ENCODE measurements around the gene BNC1. TPM values are rescaled to one million over a fixed set of nuclear protein-coding genes. Genes with fewer than 3 reads are reported as not detected.
A peak's percentile ranks its signal among the peaks of the same experiment; 100 is the strongest.

Gene BNC1
- total and polyA plus RNA-seq, 2 donors (not counting 1 experiment from before 2014, with no cell fraction given), result 5.7 to 14.2 TPM

- Histone ChIP-seq H3K36me3 (ENCODE audit: control insufficient read depth, insufficient read depth, low read length) (no peaks in the 10 kb centered on the region), H3K27me3 (ENCODE audit: control insufficient read depth, insufficient read depth, low read length) (no peaks in the 10 kb centered on the region), H3K79me2 (ENCODE audit: control insufficient read depth, insufficient read depth, low read length) (peaks cover 26% of the 10 kb centered on the region), H3K9me3 (ENCODE audit: control insufficient read depth, insufficient read depth, low read depth, low read length) (no peaks in the 10 kb centered on the region), H3K4me3 (replicated peaks in 1 of 4; ENCODE audit: control extremely low read depth in 1 of 4, insufficient read depth in 1 of 4, low read depth in 3 of 4, low read length in 4 of 4) (no peak overlapping the region), H3K27ac (ENCODE audit: insufficient read depth, low read length) (no peak overlapping the region), H4K20me1 (ENCODE audit: control insufficient read depth, extremely low read depth, insufficient read depth, low read length) (no peaks in the 10 kb centered on the region), H3K4me1 (ENCODE audit: control insufficient read depth, extremely low read depth, insufficient read depth, low read length) (no peaks in the 10 kb centered on the region), H3K9ac (ENCODE audit: insufficient read depth, low read length) (no peak overlapping the region), H3K4me2 (ENCODE audit: extremely low read depth, insufficient read depth, low read length) (no peak overlapping the region), H2AFZ (ENCODE audit: low read length) (no peak overlapping the region)
- DNase-seq (ENCODE audit: low read depth in 2 of 2), result no peak
- TF ChIP-seq EZH2 (IDR thresholded peaks at IDR 0.05; ENCODE audit: low read length, missing control alignments) (no peak), CTCF (conservative IDR thresholded peaks at IDR 0.05 in 1 of 2, IDR thresholded peaks at IDR 0.05 in 1 of 2; ENCODE audit: low read depth in 1 of 2, low read length in 2 of 2) (no peak)
These were observed 75.1 kb downstream of the BNC1 start for GRCh38 chr15:83209333-83209732.

GRCh38 chr15:83208367-83208661 is 76.2 kb downstream of the BNC1 start:
- no peaks in the 10 kb centered on the region for H3K9me3 ChIP-seq (ENCODE audit: control insufficient read depth, insufficient read depth, low read depth, low read length)
- peak overlapping the region; percentile 57 for H3K4me2 ChIP-seq (ENCODE audit: extremely low read depth, insufficient read depth, low read length)
- no peak for TF ChIP-seq CTCF (conservative IDR thresholded peaks at IDR 0.05 in 1 of 2, IDR thresholded peaks at IDR 0.05 in 1 of 2; ENCODE audit: low read depth in 1 of 2, low read length in 2 of 2)
- TF ChIP-seq EZH2 (IDR thresholded peaks at IDR 0.05; ENCODE audit: low read length, missing control alignments), result no peak
- H3K4me1 ChIP-seq (ENCODE audit: control insufficient read depth, extremely low read depth, insufficient read depth, low read length), result no peaks in the 10 kb centered on the region
- H3K27me3 ChIP-seq (ENCODE audit: control insufficient read depth, insufficient read depth, low read length), result no peaks in the 10 kb centered on the region
- DNase-seq (ENCODE audit: low read depth in 2 of 2), result peak in 1 of 2 donors; percentile 29
- H4K20me1 ChIP-seq (ENCODE audit: control insufficient read depth, extremely low read depth, insufficient read depth, low read length), result no peaks in the 10 kb centered on the region
- peak overlapping the region; percentile 63 to 81 (median 76) for H3K4me3 ChIP-seq (replicated peaks in 1 of 4; ENCODE audit: control extremely low read depth in 1 of 4, insufficient read depth in 1 of 4, low read depth in 3 of 4, low read length in 4 of 4)
- peaks cover 34% of the 10 kb centered on the region for H3K79me2 ChIP-seq (ENCODE audit: control insufficient read depth, insufficient read depth, low read length)
- H3K27ac ChIP-seq (ENCODE audit: insufficient read depth, low read length), result peak overlapping the region; percentile 40
- H3K9ac ChIP-seq (ENCODE audit: insufficient read depth, low read length), result peak overlapping the region; percentile 87
- peak overlapping the region; percentile 70 for H2AFZ ChIP-seq (ENCODE audit: low read length)
- H3K36me3 ChIP-seq (ENCODE audit: control insufficient read depth, insufficient read depth, low read length), result no peaks in the 10 kb centered on the region

GRCh38 chr15:83207660-83208366 is 76.7 kb downstream of the BNC1 start, which contains the start of gene HDGFL3:
HDGFL3 (minus strand) TSS chr15:83207823; CDS start chr15:83207414, 409 bp downstream.
- TF ChIP-seq CTCF (conservative IDR thresholded peaks at IDR 0.05 in 1 of 2, IDR thresholded peaks at IDR 0.05 in 1 of 2; ENCODE audit: low read depth in 1 of 2, low read length in 2 of 2), result no peak
- no peak for TF ChIP-seq EZH2 (IDR thresholded peaks at IDR 0.05; ENCODE audit: low read length, missing control alignments)
- Histone ChIP-seq H2AFZ (ENCODE audit: low read length) (peak within 1 kb of the TSS; percentile 82), H3K4me2 (ENCODE audit: extremely low read depth, insufficient read depth, low read length) (peak within 1 kb of the TSS; percentile 71), H3K9me3 (ENCODE audit: control insufficient read depth, insufficient read depth, low read depth, low read length) (no peaks in the 10 kb centered on the region), H3K4me1 (ENCODE audit: control insufficient read depth, extremely low read depth, insufficient read depth, low read length) (no peaks in the 10 kb centered on the region), H3K79me2 (ENCODE audit: control insufficient read depth, insufficient read depth, low read length) (peaks cover 38% of the 10 kb centered on the region), H4K20me1 (ENCODE audit: control insufficient read depth, extremely low read depth, insufficient read depth, low read length) (no peaks in the 10 kb centered on the region), H3K36me3 (ENCODE audit: control insufficient read depth, insufficient read depth, low read length) (no peaks in the 10 kb centered on the region), H3K27ac (ENCODE audit: insufficient read depth, low read length) (peak within 1 kb of the TSS; percentile 87), H3K9ac (ENCODE audit: insufficient read depth, low read length) (peak within 1 kb of the TSS; percentile 87), H3K27me3 (ENCODE audit: control insufficient read depth, insufficient read depth, low read length) (no peaks in the 10 kb centered on the region), H3K4me3 (replicated peaks in 1 of 4; ENCODE audit: control extremely low read depth in 1 of 4, insufficient read depth in 1 of 4, low read depth in 3 of 4, low read length in 4 of 4) (peak within 1 kb of the TSS; percentile 79 to 87 (median 84))
- DNase-seq (ENCODE audit: low read depth in 2 of 2), result peak; percentile 60 to 65
